Measurements from ENCODE around the gene RUSC1. TPM values are rescaled to one million over a fixed set of nuclear protein-coding genes. Genes with fewer than 3 reads are reported as not detected.
"Not testable (repeated sequence)": the region's sequence is repeated elsewhere in the genome, so short reads cannot be mapped to it uniquely, and the experiment has no call there.

The RUSC1 gene
- total RNA-seq, 1 experiment from 2014 or later = 48.4 TPM

DNA sequence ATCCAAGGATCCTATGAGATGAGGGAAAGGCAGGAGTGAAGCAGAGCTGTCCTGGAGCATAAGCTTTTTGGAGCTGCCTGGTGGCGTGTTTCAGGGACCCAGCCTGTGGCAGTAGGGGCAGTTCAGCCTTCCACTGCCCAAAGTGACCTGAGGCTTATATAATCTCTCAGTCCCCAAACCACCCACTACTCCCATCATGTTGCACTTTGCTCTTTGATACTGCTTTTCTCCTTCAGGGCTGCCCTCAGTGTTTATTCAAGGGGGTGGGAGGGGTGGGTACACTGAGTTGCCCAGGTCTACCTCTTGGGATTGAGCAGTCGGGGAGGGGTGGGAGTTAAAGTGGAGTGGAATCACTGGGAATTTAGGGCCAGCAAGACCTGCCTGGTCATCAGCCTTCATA is 34.1 kb upstream of the RUSC1 start:
- CTCF ChIA-PET = no interaction called here

DNA sequence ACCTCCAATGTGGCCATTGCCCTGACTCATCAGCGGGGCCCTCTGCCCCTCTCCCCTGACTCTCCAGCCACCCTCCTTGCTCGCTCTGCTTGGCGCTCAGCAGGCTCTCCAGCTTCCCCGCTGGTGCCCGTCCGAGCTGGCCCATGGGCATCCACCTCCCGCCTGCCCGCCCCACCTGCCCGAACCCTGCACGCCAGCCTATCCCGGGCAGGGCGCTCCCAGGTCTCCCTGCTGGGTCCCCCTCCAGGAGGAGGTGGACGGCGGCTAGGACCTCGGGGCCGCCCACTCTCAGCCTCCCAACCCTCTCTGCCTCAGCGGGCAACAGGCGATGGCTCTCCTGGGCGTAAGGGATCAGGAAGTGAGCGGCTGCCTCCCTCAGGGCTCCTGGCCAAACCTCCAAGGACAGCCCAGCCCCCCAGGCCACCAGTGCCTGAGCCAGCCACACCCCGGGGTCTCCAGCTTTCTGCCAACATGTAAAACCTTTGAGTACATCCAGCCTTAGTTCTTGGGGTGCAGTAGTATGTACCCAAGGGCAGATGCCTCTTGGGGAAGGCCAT is 32.6 kb upstream of the RUSC1 start:
- Mint-ChIP-seq H3K27ac (ENCODE audit: unreplicated experiment) (no peak overlapping the region), H3K4me3 (ENCODE audit: low read depth, unreplicated experiment) (no peak overlapping the region), H3K27me3 (ENCODE audit: unreplicated experiment) (no peaks in the 10 kb centered on the region), H3K9me3 (ENCODE audit: low read depth, unreplicated experiment) (no peaks in the 10 kb centered on the region), H3K36me3 (ENCODE audit: insufficient read depth, unreplicated experiment) (peaks cover 8% of the 10 kb centered on the region), H3K4me1 (ENCODE audit: low read depth, unreplicated experiment) (no peaks in the 10 kb centered on the region)
- CTCF ChIA-PET = interaction anchor here (0.7 kb wide), 1 partner anchor 703 kb away, joined by 8 read pairs; no protein-coding TSS in a partner anchor
- intact Hi-C loops (cut with micrococcal nuclease; ENCODE audit: unreplicated experiment) = no loop called here
- TF ChIP-seq, protein P1, sequence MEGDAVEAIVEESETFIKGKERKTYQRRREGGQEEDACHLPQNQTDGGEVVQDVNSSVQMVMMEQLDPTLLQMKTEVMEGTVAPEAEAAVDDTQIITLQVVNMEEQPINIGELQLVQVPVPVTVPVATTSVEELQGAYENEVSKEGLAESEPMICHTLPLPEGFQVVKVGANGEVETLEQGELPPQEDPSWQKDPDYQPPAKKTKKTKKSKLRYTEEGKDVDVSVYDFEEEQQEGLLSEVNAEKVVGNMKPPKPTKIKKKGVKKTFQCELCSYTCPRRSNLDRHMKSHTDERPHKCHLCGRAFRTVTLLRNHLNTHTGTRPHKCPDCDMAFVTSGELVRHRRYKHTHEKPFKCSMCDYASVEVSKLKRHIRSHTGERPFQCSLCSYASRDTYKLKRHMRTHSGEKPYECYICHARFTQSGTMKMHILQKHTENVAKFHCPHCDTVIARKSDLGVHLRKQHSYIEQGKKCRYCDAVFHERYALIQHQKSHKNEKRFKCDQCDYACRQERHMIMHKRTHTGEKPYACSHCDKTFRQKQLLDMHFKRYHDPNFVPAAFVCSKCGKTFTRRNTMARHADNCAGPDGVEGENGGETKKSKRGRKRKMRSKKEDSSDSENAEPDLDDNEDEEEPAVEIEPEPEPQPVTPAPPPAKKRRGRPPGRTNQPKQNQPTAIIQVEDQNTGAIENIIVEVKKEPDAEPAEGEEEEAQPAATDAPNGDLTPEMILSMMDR (IDR thresholded peaks at IDR 0.05; ENCODE audit: unreplicated experiment) = no peak
- no peak for DNase-seq
- BruUV-seq (replicated peaks) = no TSS peak

More for the DNA sequence above, 34.1 kb upstream of the RUSC1 start:
- H3K4me1 Mint-ChIP-seq (ENCODE audit: low read depth, unreplicated experiment) = no peaks in the 10 kb centered on the region
- no peak for DNase-seq
- H3K27ac Mint-ChIP-seq (ENCODE audit: unreplicated experiment) = no peak overlapping the region
- H3K9me3 Mint-ChIP-seq (ENCODE audit: low read depth, unreplicated experiment) = no peaks in the 10 kb centered on the region
- H3K27me3 Mint-ChIP-seq (ENCODE audit: unreplicated experiment) = no peaks in the 10 kb centered on the region
- H3K4me3 Mint-ChIP-seq (ENCODE audit: low read depth, unreplicated experiment) = no peak overlapping the region
- peaks cover 13% of the 10 kb centered on the region for H3K36me3 Mint-ChIP-seq (ENCODE audit: insufficient read depth, unreplicated experiment)
- no TSS peak for BruUV-seq (replicated peaks)
- TF ChIP-seq, protein P1 (IDR thresholded peaks at IDR 0.05; ENCODE audit: unreplicated experiment) = no peak
- intact Hi-C loops (cut with micrococcal nuclease; ENCODE audit: unreplicated experiment) = no loop called here

DNA sequence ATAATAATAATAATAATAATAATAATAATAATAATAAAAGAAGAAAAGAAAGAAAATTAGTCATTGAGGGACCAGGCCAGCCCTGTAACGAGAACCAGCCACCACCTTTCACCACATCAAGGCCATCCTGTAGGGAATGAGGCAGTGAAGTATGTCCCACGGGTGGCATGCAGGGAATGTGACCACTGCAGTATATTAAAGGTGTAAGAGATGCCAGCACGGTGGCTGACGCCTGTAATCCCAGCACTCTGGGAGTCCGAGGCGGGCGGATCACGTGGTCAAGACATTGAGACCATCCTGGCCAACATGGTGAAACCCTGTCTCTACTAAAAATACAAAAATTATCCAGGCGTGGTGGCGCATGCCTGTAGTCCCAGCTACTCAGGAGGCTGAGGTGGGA is 29.7 kb upstream of the RUSC1 start:
- intact Hi-C loops (cut with micrococcal nuclease; ENCODE audit: unreplicated experiment); BruUV-seq (replicated peaks); H3K36me3 Mint-ChIP-seq (ENCODE audit: insufficient read depth, unreplicated experiment); H3K27ac Mint-ChIP-seq (ENCODE audit: unreplicated experiment); CTCF ChIA-PET; DNase-seq; H3K4me3 Mint-ChIP-seq (ENCODE audit: low read depth, unreplicated experiment); H3K9me3 Mint-ChIP-seq (ENCODE audit: low read depth, unreplicated experiment); H3K4me1 Mint-ChIP-seq (ENCODE audit: low read depth, unreplicated experiment): not testable (repeated sequence)
- peaks cover 19% of the 10 kb centered on the region for H3K27me3 Mint-ChIP-seq (ENCODE audit: unreplicated experiment)

DNA sequence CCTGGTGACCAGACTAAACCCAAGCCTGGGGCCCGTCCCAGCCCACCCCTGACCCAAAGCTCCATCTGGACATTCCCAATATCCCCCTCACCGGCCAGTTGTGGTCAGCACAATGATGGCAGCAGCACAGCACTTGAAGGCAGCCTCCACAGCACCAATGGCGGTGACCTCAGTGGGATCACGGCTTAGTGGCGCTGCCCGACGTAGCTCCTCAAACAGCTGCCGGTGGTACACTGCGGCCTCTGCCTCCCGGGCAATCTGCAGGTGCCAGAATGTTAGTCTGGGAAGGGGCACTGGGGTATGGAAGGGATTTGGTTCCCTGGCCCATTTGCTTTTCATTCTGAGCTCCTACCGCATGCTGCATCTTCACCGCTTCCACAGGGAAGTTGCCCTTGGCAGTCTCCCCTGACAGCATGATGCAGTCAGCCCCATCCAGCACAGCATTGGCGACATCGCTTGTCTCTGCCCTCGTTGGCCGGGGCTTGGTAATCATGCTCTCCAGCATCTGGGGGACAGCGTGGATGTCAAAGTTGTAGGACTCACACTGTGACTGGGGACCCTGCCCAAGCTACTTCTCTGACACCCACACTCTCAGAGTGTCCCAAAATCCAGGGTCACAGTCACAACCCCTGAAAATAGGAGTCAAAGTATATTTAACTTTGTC is 27.5 kb upstream of the RUSC1 start:
- no peaks in the 10 kb centered on the region for H3K9me3 Mint-ChIP-seq (ENCODE audit: low read depth, unreplicated experiment)
- no peak for DNase-seq
- no peaks in the 10 kb centered on the region for H3K36me3 Mint-ChIP-seq (ENCODE audit: insufficient read depth, unreplicated experiment)
- no peaks in the 10 kb centered on the region for H3K4me1 Mint-ChIP-seq (ENCODE audit: low read depth, unreplicated experiment)
- intact Hi-C loops (cut with micrococcal nuclease; ENCODE audit: unreplicated experiment) = no loop called here
- CTCF ChIA-PET = interaction anchor here (0.6 kb wide), 1 partner anchor 18 kb away, joined by 4 read pairs; no protein-coding TSS in a partner anchor
- BruUV-seq (replicated peaks) = no TSS peak
- no peak overlapping the region for H3K27ac Mint-ChIP-seq (ENCODE audit: unreplicated experiment)
- TF ChIP-seq, protein P1 (IDR thresholded peaks at IDR 0.05; ENCODE audit: unreplicated experiment) = no peak
- H3K27me3 Mint-ChIP-seq (ENCODE audit: unreplicated experiment) = peaks cover 41% of the 10 kb centered on the region
- H3K4me3 Mint-ChIP-seq (ENCODE audit: low read depth, unreplicated experiment) = no peak overlapping the region

Data from Calu3 (cell line).